SK-N-MC (cell line): ENCODE data around the gene RTTN.

Experiments
- DNase-seq: peaks from one replicate; pipeline ENCODE4 v3.0.0-alpha.2; 2011; ENCODE audit warnings: low read depth, low spot score
- H3K27ac ChIP-seq: fragments of 200-600 bp; sonication (generic); 2 replicates; pipeline ENCODE4 v1.5.1; 2016; ENCODE audit warnings: mixed run types
- H3K36me3 ChIP-seq: fragments of 200-600 bp; sonication (generic); 2 replicates; pipeline ENCODE4 v1.6.1; 2017; ENCODE audit warnings: antibody characterized with exemption, low read length, mixed read lengths; ENCODE audit not compliant: insufficient read depth
- H3K4me3 ChIP-seq: fragments of 200-600 bp; sonication (generic); 2 replicates; pipeline ENCODE4 v1.5.1; 2016
- H3K9ac ChIP-seq: fragments of 200-600 bp; sonication (generic); 2 replicates; pipeline ENCODE4 v1.8.0; 2017; ENCODE audit warnings: mixed run types, mixed read lengths; ENCODE audit not compliant: insufficient read length
- H3K9me3 ChIP-seq: fragments of 200-600 bp; sonication (generic); 2 replicates; pipeline ENCODE4 v1.6.1; 2017; ENCODE audit warnings: low read depth, mild to moderate bottlenecking, antibody characterized with exemption, low read length, moderate library complexity, mixed read lengths
- EZH2 ChIP-seq: fragments of 200-600 bp; sonication (generic); IDR thresholded peaks from one replicate; pipeline ENCODE4 v1.6.1; 2017; ENCODE audit warnings: antibody characterized with exemption
- FOXP2 ChIP-seq: optimal IDR thresholded peaks from 2 replicates; pipeline ENCODE3; 2011; ENCODE audit warnings: mild to moderate bottlenecking, moderate library complexity; ENCODE audit not compliant: insufficient read depth; ENCODE audit errors: extremely low read length, control extremely low read depth
- POLR2AphosphoS5 ChIP-seq: IDR thresholded peaks from 2 replicates; pipeline ENCODE4 v1.6.1; 2012; ENCODE audit warnings: mild to moderate bottlenecking, low read depth, low read length, borderline replicate concordance

RTTN gene

DNA sequence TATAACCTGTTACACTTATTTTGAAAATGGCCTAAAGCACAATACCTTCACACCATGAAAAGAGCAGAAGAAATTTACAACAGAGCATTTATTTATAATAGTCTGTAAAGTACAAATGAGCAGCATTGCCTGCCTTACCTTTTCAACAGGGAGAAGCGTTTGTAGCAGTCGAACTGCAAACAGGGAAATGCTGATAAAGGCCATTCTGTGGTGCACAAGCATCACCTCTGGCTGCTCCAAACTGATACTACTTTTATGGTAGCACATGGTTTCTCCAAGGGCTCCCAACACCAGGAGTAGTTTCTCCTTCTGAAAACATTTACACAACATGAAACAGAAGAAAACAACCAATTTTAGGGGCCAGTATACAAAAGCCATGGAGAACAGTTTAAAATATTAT is 28.9 kb downstream of the RTTN start:
- H3K36me3 ChIP-seq, result no peaks in the 10 kb centered on the region
- H3K27ac ChIP-seq, result no peak overlapping the region
- no peak for TF ChIP-seq FOXP2
- no peak for TF ChIP-seq POLR2AphosphoS5
- TF ChIP-seq EZH2, result no peak
- H3K4me3 ChIP-seq, result no peak overlapping the region
- H3K9me3 ChIP-seq, result no peaks in the 10 kb centered on the region
- DNase-seq, result no peak
- H3K9ac ChIP-seq, result no peak overlapping the region

GRCh38 chr18:70175216-70175615 is 30.3 kb downstream of the RTTN start:
- no peak overlapping the region for H3K27ac ChIP-seq

DNA sequence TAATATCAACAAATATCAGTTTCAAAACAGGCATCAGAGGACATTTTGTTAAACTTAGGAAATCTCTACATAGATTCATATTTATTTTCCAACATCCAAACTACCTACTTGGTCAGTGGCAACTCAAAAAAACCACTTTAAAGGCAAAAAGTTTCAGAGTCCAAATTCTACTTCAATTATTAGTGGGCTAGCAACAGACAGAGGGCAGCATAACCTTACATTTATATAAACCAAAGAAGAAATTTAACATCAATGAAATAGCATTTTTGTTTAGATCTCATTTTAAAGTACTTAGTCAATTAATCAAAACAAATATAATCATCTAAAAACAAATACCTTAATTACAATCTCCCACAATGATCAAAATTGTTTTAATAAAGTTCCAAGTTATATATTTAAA is 33.3 kb downstream of the RTTN start:
- no peak overlapping the region for H3K4me3 ChIP-seq
- no peaks in the 10 kb centered on the region for H3K9me3 ChIP-seq
- TF ChIP-seq EZH2, result no peak
- TF ChIP-seq POLR2AphosphoS5, result no peak
- TF ChIP-seq FOXP2, result no peak
- H3K9ac ChIP-seq, result no peak overlapping the region
- no peaks in the 10 kb centered on the region for H3K36me3 ChIP-seq
- no peak overlapping the region for H3K27ac ChIP-seq
- no peak for DNase-seq

More at GRCh38 chr18:70175216-70175615, 30.3 kb downstream of the RTTN start:
- H3K36me3 ChIP-seq, result no peaks in the 10 kb centered on the region
- H3K9me3 ChIP-seq, result no peaks in the 10 kb centered on the region
- no peak overlapping the region for H3K9ac ChIP-seq
- DNase-seq, result no peak
- TF ChIP-seq FOXP2, result no peak
- no peak for TF ChIP-seq EZH2
- no peak for TF ChIP-seq POLR2AphosphoS5
- H3K4me3 ChIP-seq, result no peak overlapping the region

- H3K27ac ChIP-seq, result no peak overlapping the region
- DNase-seq, result no peak
- H3K9me3 ChIP-seq, result no peaks in the 10 kb centered on the region
- peaks cover 5% of the 10 kb centered on the region; the same call in 1 of the 2 replicates for H3K36me3 ChIP-seq
- no peak for TF ChIP-seq POLR2AphosphoS5
- TF ChIP-seq FOXP2, result no peak
- no peak for TF ChIP-seq EZH2
- no peak overlapping the region for H3K4me3 ChIP-seq
- H3K9ac ChIP-seq, result no peak overlapping the region
These were observed 35.7 kb downstream of the RTTN start for GRCh38 chr18:70169747-70170146.

- TF ChIP-seq POLR2AphosphoS5, result no peak
- TF ChIP-seq EZH2, result no peak
- no peak for TF ChIP-seq FOXP2
- H3K4me3 ChIP-seq, result no peak overlapping the region
- no peak for DNase-seq
- H3K36me3 ChIP-seq, result peaks cover 18% of the 10 kb centered on the region
- H3K9ac ChIP-seq, result no peak overlapping the region
- H3K27ac ChIP-seq, result peak overlapping the region; percentile 46; the same call in 1 of the 2 replicates
- no peaks in the 10 kb centered on the region for H3K9me3 ChIP-seq
These were observed 38.8 kb downstream of the RTTN start for GRCh38 chr18:70166668-70167067.

DNA sequence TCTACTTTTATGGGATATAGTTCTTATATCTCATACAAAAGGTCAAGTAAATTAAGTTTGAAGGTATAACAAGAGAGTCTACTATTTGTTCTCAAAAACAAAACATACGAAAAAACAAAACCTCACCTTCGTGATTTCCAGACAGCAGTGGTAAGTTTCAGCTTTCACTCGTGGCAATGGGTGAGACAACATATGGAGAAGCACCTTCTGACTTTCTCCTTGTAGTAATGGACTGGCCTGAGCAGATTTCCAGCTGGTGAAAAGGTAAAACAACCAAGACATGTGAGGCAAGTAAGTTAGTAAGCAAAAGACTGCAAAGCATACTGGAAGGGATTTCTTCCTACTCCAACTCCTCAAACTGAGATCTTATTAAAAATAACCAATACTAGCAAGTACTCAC is 39.6 kb downstream of the RTTN start:
- DNase-seq, result no peak
- H3K36me3 ChIP-seq, result peaks cover 20% of the 10 kb centered on the region
- H3K9ac ChIP-seq, result no peak overlapping the region
- H3K27ac ChIP-seq, result no peak overlapping the region
- no peak for TF ChIP-seq FOXP2
- TF ChIP-seq EZH2, result no peak
- TF ChIP-seq POLR2AphosphoS5, result no peak
- no peak overlapping the region for H3K4me3 ChIP-seq
- H3K9me3 ChIP-seq, result no peaks in the 10 kb centered on the region

- TF ChIP-seq FOXP2 (no peak), POLR2AphosphoS5 (no peak), EZH2 (no peak)
- Histone ChIP-seq H3K9ac (no peak overlapping the region), H3K4me3 (no peak overlapping the region), H3K27ac (no peak overlapping the region), H3K9me3 (no peaks in the 10 kb centered on the region), H3K36me3 (peaks cover 19% of the 10 kb centered on the region)
- no peak for DNase-seq
These were observed 45.3 kb downstream of the RTTN start for GRCh38 chr18:70160073-70160678.

- H3K9ac ChIP-seq, result no peak overlapping the region
- no peaks in the 10 kb centered on the region for H3K9me3 ChIP-seq
- no peak overlapping the region for H3K27ac ChIP-seq
- no peak for DNase-seq
- peaks cover 17% of the 10 kb centered on the region for H3K36me3 ChIP-seq
- H3K4me3 ChIP-seq, result no peak overlapping the region
- TF ChIP-seq EZH2, result no peak
- TF ChIP-seq POLR2AphosphoS5, result no peak
- TF ChIP-seq FOXP2, result no peak
These were observed 46.3 kb downstream of the RTTN start for GRCh38 chr18:70158992-70159717.
